NCI-H128 (cell line): Measurements from ENCODE around the gene PRICKLE4.
"Not testable (repeated sequence)": the region's sequence is repeated elsewhere in the genome, so short reads cannot be mapped to it uniquely, and the experiment has no call there.

Experiments used
- DNase-seq: peaks from one replicate; lab custom pipeline; 2025; ENCODE audit not compliant: unreplicated experiment; lab: John Stamatoyannopoulos, UW

The PRICKLE4 gene

GRCh38 chr6:41744236-41744787, 36.3 kb upstream of the PRICKLE4 start:
- no peak for DNase-seq

- no peak for DNase-seq
Observed at GRCh38 chr6:41746107-41746506, 34.5 kb upstream of the PRICKLE4 start.

DNA sequence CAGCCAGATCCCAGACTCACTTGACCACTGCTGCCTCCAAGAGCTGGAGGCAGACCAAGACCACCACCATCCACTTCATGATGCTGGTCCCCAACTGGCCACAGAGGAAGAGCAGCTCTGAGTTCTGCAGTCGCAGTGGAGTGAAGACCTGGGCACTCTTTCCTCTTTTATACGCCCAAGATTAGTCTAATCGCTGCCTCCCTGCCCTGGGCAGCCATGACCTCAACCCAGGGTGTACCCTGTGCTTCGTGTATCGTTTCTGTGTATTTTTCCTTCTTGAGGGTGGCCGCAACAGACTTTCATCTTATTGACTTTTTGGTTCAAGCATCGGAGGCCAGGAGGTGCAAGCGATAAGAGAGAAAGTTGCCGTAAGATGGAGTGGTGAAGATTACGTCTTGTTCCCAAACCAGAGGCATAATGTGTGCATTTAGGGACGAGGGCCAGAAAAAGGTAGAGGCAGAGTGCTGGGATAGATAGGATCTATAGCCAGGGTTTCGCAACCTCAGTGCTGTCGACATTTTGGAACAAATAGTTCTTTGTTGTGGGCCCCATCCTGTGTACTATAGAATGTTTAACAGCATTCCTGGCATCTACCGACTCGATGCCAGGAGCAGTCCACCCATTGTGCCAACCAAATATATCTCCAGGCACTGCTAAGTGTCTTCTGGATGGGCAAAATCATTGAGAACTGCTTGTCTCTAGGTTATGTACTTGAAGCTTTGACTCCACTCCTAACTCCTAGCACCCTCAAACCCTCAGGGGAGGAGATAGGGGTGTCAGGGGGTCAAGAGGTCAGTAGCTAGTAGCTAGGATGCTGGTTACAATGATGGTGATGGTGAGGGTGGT, 33.1 kb upstream of the PRICKLE4 start, which contains the start of gene PGC:
Gene PGC, minus strand, starts transcription at position 142 of the 846 bp plus-strand sequence. Its CDS starts 63 bp downstream, at position 79.
- DNase-seq, result no peak

GRCh38 chr6:41748102-41748477, 32.5 kb upstream of the PRICKLE4 start:
- no peak for DNase-seq

DNA sequence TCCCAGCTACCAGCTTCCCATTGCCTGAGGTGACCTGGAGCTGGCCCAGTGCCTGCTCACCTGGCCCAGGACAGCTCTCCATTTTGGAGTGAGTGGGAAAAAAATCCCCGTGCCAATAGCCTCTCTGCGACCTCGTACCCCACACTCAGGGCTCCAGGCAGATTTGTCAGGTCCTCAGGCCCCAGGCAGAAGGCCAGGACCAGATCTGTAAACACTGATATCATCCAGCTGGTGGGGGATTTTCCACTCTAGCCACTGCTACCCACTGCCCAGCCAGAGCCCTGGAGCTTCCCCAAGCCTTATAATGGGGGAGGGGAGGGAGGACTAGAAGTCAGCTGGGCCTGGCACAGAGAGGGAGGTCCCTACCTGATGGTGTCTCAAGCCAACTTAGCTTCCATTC, 32.0 kb upstream of the PRICKLE4 start:
- DNase-seq, result no peak

DNA sequence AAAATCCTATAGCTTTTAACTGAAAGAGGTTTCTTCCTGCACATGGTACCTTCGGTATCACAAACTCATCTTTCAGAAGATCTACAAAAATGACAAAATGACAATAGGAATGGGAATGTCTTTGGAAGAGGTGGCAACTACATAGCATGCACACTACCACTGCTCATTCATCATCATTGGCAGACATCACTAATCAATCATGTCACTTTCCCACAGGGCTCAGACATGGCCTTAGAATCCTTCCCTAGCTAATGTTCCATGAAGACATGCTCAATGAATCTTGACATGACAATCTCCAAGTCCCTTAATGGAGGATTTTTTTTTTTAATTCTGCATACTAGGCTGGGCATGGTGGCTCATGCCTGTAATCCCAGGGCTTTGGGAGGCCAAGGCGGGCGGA, 30.2 kb upstream of the PRICKLE4 start:
- no peak for DNase-seq

- no peak for DNase-seq
Observed at GRCh38 chr6:41755895-41756294, 24.7 kb upstream of the PRICKLE4 start.

- no peak for DNase-seq
Observed at GRCh38 chr6:41756354-41756753, 24.2 kb upstream of the PRICKLE4 start.

DNA sequence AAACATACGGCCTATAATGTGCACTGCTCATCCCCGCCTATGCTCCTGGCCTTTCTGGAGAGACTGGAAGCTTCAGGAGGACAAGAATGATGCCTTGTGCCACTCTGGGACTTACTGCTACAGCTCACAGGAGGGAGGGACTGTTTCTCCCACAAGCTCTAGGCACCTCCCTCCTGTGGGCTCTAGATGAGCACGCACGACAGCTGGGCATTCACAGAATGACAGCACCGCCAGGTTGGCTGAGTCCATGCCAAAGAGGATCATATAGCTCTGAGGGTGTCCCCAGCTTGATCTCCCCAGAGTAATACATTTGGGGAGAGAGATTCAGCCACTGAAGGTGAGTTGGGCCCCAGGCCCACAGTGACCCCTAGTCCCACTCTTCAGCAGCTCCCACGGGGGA, 23.3 kb upstream of the PRICKLE4 start:
- no peak for DNase-seq

GRCh38 chr6:41757931-41758640, 22.5 kb upstream of the PRICKLE4 start:
- no peak for DNase-seq

DNA sequence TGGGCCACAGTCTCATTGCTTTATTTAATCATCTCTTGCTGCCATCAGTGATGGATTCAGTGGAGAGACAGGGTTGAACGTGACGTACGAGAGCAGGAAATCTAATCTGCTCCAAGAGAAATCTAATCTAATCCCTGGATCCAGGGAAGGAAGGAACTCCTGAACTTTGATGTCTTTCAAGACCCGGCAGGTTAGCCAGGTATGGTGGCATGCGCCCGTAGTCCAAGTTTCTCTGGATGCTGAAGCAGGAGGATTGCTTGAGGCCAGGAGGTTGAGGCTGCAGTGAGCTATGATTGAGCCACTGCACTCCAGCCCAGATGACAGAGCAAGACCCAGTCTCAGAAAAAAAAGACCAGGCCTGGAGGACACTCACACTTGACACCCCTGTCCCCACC, 21.9 kb upstream of the PRICKLE4 start:
- DNase-seq, result no peak

DNA sequence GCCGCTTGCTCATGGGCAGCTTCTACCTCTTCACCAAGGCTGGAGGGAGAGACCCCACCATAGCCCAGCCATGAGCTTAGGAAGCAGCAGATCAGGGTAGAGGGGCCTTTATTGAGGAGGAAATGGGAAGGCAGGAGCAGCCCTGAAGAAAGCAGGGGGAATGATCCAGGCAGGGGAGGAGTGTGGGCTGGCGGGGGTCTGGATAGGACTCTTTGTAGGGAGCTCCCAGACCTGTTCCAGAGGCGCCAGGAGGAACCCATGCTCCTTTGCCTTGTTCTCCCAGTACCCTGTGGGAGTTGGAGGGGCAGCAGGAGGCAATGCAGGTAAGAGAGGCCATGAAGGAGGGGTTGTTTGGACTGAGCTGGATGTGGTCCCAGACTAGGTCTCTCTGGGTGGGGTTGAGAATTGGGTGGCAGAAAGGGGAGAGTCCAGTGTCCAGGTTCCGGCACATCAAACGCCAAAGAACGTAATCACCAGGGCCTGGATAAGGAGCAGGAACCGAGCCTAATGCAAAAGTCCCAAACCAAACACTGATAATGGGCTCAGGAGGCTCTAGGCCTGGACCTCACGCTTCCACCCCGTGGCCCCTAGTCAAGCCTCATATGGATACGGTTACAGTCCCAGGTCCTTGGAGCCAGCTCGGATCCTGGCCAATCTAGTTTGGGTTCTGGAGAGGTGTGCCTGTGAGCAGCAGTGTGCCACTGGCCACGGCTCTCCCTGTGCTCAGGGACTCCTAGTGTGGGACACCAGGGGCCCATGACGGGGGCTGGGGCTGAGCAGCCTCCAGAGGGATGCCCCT, 21.3 kb upstream of the PRICKLE4 start:
- no peak for DNase-seq

DNA sequence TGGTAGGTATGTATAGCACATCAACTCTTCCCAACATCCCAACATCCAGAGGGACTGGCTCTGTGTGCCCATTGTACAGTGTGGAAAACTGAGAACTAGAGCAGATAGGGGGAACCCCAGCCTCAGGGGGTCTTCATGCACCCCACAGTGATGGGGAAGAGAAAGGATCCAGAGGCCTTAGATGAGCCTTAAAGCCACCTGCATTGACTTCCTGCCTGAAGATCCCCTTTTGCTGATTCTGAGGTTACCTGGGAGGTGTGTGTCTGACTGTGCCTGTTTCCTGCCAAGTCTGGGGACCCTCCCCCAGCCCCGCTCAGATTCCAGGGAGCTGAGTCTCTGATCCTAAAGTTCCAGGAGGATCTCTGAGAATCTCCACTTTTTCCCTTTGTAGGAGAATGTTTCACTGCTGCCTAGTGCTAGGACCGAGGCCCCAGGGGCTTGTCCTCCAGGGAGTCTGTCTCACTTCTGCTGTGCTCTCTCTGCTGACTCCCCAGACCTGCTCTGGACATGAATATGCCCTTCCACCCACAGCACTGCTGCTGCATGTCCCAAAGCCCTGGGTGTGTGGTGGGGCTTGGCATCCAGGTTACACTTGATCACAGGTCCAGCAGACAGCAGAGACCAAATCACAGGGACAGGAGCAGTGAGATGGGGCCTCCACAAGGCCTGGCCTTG, 20.5 kb upstream of the PRICKLE4 start:
- no peak for DNase-seq

GRCh38 chr6:41763470-41763869, 17.1 kb upstream of the PRICKLE4 start:
- DNase-seq, result no peak

- not testable (repeated sequence) for DNase-seq
Observed at GRCh38 chr6:41766043-41766664, 14.4 kb upstream of the PRICKLE4 start.

GRCh38 chr6:41767112-41767833, 13.3 kb upstream of the PRICKLE4 start:
- DNase-seq, result no peak

GRCh38 chr6:41768545-41769308, 11.9 kb upstream of the PRICKLE4 start:
- no peak for DNase-seq

- DNase-seq, result no peak
Observed at GRCh38 chr6:41769376-41769775, 11.2 kb upstream of the PRICKLE4 start.
